BE2C (cell line): Measurements from ENCODE around the gene IFNA10. TPM values are rescaled to one million over a fixed set of nuclear protein-coding genes. Genes with fewer than 3 reads are reported as not detected.
"Not testable (repeated sequence)": the region's sequence is repeated elsewhere in the genome, so short reads cannot be mapped to it uniquely, and the experiment has no call there.

Experiments used
- DNase-seq: peaks from one replicate; pipeline ENCODE4 v3.0.0-alpha.2; 2020
- H3K27me3 ChIP-seq: fragments of 250-450 bp; sonication (Bioruptor Pico); 2 replicates; pipeline ENCODE4 v1.5.1; 2020; ENCODE audit warnings: mild to moderate bottlenecking
- H3K36me3 ChIP-seq: fragments of 250-450 bp; sonication (Bioruptor Pico); 2 replicates; pipeline ENCODE4 v1.5.1; 2020; ENCODE audit warnings: mild to moderate bottlenecking
- H3K4me1 ChIP-seq: fragments of 250-450 bp; sonication (Bioruptor Pico); 2 replicates; pipeline ENCODE4 v1.5.1; 2020
- H3K4me3 ChIP-seq: 2 replicates; pipeline ENCODE4 v1.5.1; 2011; ENCODE audit warnings: low read depth, low read length
- H3K9me3 ChIP-seq: fragments of 250-450 bp; sonication (Bioruptor Pico); 2 replicates; pipeline ENCODE4 v1.5.1; 2020
- CTCF ChIP-seq: IDR thresholded peaks from 2 replicates; pipeline ENCODE4 v1.5.1; 2012; ENCODE audit warnings: mild to moderate bottlenecking, low read depth, low read length
- polyA plus RNA-seq: library from polyadenylated mRNA; unstranded; fragments of >200 nt; gene quantifications from one replicate; pipeline ENCODE4 v1.2.1, GENCODE V29; 2012; ENCODE audit warnings: low read depth, missing spikeins; ENCODE audit not compliant: insufficient read length, insufficient read depth

Gene IFNA10
- not detected for polyA plus RNA-seq

GRCh38 chr9:21207043-21207442 is at the start of gene IFNA10:
Gene IFNA10 (minus strand): TSS chr9:21207143. CDS start chr9:21207097, 46 bp downstream.
- not testable (repeated sequence) for H3K4me3 ChIP-seq, H3K27me3 ChIP-seq, H3K36me3 ChIP-seq, H3K9me3 ChIP-seq, H3K4me1 ChIP-seq, DNase-seq

GRCh38 chr9:21255538-21256212 is 48.7 kb upstream of the IFNA10 start:
- Histone ChIP-seq H3K9me3 (no peaks in the 10 kb centered on the region), H3K4me3 (no peak overlapping the region), H3K36me3 (no peaks in the 10 kb centered on the region), H3K4me1 (no peaks in the 10 kb centered on the region), H3K27me3 (no peaks in the 10 kb centered on the region)
- TF ChIP-seq CTCF, result no peak
- DNase-seq, result no peak

DNA sequence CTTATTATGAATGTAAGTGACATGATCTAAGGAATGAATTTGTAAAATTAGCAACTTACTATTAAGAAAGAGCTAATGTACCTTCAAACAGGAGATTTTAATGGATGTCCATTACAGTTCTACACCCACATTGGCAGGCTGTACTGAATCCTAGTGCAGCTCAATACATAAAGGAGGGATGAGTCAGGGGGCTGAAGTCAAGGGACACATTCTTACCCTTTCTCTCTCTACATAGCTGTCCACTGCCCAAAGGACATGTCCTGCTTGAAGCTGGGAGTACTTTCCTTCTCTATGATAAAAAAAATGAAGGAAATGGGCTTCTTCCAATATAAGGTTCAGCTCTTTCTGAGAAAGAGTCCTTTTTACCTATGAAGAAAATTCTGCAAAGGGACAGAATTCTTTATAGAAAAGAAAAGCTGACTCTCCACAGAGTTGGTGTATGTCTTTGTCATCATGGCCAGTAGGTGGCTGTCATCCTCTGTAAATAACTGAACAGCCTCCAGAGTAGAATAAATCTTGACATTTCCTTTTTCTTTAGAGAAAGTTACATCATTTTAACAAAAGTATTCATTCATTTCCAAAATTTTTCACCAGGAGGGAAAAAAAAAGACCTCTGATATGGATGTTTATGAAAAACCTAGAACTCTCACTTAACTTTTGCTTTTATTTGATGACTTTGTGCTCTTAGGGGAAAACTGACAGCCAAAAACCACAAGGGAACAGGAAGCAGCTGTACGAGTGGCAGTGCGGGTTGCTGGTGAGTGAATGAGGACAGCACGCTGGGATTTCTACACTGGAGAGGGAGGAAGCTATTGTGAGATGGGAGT is 46.0 kb upstream of the IFNA10 start:
- Histone ChIP-seq H3K4me3 (no peak overlapping the region), H3K27me3 (no peaks in the 10 kb centered on the region), H3K9me3 (no peaks in the 10 kb centered on the region), H3K4me1 (no peaks in the 10 kb centered on the region), H3K36me3 (no peaks in the 10 kb centered on the region)
- no peak for DNase-seq
- TF ChIP-seq CTCF, result peak; percentile 58

GRCh38 chr9:21251638-21252037 is 44.7 kb upstream of the IFNA10 start:
- Histone ChIP-seq H3K36me3 (no peaks in the 10 kb centered on the region), H3K9me3 (no peaks in the 10 kb centered on the region), H3K27me3 (no peaks in the 10 kb centered on the region), H3K4me1 (no peaks in the 10 kb centered on the region), H3K4me3 (no peak overlapping the region)
- no peak for TF ChIP-seq CTCF
- no peak for DNase-seq

GRCh38 chr9:21251190-21251589 is 44.2 kb upstream of the IFNA10 start:
- Histone ChIP-seq H3K36me3 (no peaks in the 10 kb centered on the region), H3K4me3 (no peak overlapping the region), H3K4me1 (no peaks in the 10 kb centered on the region), H3K9me3 (no peaks in the 10 kb centered on the region), H3K27me3 (no peaks in the 10 kb centered on the region)
- TF ChIP-seq CTCF, result no peak
- DNase-seq, result no peak

DNA sequence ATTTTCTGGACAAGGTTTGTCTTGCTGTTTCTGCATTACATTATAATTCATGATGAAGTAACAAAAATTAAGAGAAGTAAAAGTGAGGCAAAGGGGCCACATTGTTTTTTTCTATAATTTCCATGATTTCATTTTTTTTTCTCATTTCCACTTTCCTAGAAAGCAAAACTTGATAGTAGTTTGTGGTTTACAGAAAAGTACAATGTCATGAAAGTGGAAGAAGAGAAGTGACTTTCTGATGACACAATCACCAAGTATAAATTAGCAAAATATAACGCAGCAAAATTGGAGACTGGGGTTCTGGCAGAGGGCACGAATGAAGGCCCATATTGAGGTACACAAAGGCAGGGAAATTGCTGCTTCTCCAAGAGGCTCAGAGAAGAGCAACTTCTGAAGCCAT is 37.9 kb upstream of the IFNA10 start:
- Histone ChIP-seq H3K4me3 (no peak overlapping the region), H3K36me3 (no peaks in the 10 kb centered on the region)

More for the DNA sequence above, 37.9 kb upstream of the IFNA10 start:
- H3K27me3 ChIP-seq, result no peaks in the 10 kb centered on the region
- H3K9me3 ChIP-seq, result no peaks in the 10 kb centered on the region
- no peak for DNase-seq
- no peaks in the 10 kb centered on the region for H3K4me1 ChIP-seq
- no peak for TF ChIP-seq CTCF
